Progenitor cell of endocrine pancreas (in vitro differentiated cells): Measurements from ENCODE around the gene SNTA1. TPM values are rescaled to one million over a fixed set of nuclear protein-coding genes. Genes with fewer than 3 reads are reported as not detected.
A peak's percentile ranks its signal among the peaks of the same experiment; 100 is the strongest.
"Not testable (repeated sequence)": the region's sequence is repeated elsewhere in the genome, so short reads cannot be mapped to it uniquely, and the experiment has no call there.

Experiments
- DNase-seq: peaks from one replicate; pipeline ENCODE4 v3.0.0; 2021; ENCODE audit warnings: low spot score; ENCODE audit not compliant: unreplicated experiment
- H3K27ac Mint-ChIP-seq: 2 replicates; pipeline ENCODE4 v1.8.0; 2021; ENCODE audit warnings: mild to moderate bottlenecking, moderate library complexity, mixed read lengths
- H3K27me3 Mint-ChIP-seq: 2 replicates; pipeline ENCODE4 v1.8.0; 2021; ENCODE audit warnings: mixed read lengths
- H3K36me3 Mint-ChIP-seq: 2 replicates; pipeline ENCODE4 v1.8.0; 2022; ENCODE audit warnings: mixed read lengths; ENCODE audit not compliant: insufficient read depth
- H3K4me1 Mint-ChIP-seq: 2 replicates; pipeline ENCODE4 v1.8.0; 2021; ENCODE audit warnings: low read depth, mixed read lengths
- H3K4me3 Mint-ChIP-seq: 2 replicates; pipeline ENCODE4 v1.8.0; 2021; ENCODE audit warnings: low read depth, mild to moderate bottlenecking, moderate library complexity, mixed read lengths
- H3K9me3 Mint-ChIP-seq: 2 replicates; pipeline ENCODE4 v1.8.0; 2021; ENCODE audit warnings: low read depth, mixed read lengths
- total RNA-seq: library from RNA; stranded (reverse); gene quantifications from 2 replicates; pipeline ENCODE4 v1.2.1, GENCODE V29; 2021
- TF ChIP-seq, protein P1 (sequence below): fragments of 200-600 bp; sonication (generic); IDR thresholded peaks from one replicate; pipeline ENCODE4 v1.5.0; 2021; ENCODE audit warnings: antibody characterized with exemption, mild to moderate bottlenecking; ENCODE audit not compliant: unreplicated experiment

The SNTA1 gene
- total RNA-seq, 1 donor from 2014 or later, result 5.8 TPM

DNA sequence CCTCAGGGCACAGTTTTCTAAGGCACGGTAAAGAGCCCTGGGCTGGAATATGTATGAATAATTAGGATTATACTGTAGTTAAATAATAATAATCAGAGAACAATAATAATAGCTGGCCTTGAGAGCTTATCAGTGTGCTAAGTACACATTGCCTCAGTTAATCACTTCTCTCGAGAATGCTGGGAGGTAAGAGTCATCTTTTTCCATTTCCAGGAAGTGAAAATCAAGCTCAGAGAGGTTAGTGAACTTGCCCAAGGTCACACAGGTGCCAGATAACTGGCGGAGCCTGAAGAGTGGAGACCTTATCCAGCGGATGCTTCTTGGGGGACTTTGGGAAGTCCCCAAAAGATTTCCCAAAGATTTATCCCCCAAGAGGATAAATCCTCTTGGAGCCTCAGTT, 26.9 kb upstream of the SNTA1 start:
- Mint-ChIP-seq H3K27ac (no peak overlapping the region), H3K4me1 (peaks cover 12% of the 10 kb centered on the region), H3K27me3 (peaks cover 13% of the 10 kb centered on the region), H3K36me3 (no peaks in the 10 kb centered on the region), H3K9me3 (no peaks in the 10 kb centered on the region), H3K4me3 (no peak overlapping the region)
- TF ChIP-seq, protein P1, sequence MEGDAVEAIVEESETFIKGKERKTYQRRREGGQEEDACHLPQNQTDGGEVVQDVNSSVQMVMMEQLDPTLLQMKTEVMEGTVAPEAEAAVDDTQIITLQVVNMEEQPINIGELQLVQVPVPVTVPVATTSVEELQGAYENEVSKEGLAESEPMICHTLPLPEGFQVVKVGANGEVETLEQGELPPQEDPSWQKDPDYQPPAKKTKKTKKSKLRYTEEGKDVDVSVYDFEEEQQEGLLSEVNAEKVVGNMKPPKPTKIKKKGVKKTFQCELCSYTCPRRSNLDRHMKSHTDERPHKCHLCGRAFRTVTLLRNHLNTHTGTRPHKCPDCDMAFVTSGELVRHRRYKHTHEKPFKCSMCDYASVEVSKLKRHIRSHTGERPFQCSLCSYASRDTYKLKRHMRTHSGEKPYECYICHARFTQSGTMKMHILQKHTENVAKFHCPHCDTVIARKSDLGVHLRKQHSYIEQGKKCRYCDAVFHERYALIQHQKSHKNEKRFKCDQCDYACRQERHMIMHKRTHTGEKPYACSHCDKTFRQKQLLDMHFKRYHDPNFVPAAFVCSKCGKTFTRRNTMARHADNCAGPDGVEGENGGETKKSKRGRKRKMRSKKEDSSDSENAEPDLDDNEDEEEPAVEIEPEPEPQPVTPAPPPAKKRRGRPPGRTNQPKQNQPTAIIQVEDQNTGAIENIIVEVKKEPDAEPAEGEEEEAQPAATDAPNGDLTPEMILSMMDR, result no peak
- no peak for DNase-seq

DNA sequence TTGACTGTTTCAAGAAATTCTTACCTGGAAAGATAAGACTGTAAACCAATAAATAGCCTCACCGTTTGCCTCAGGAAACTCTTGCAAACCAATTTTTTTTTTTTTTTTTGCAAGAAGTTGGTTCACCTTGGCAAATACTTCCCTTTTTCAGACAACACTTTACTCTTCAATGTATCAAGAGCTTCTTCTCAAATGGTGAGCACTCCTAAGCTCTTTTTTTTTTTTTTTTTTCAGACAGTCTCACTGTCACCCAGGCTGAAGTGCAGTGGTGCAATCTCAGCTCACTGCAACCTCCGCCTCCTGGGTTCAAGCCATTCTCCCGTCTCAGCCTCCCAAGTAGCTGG, 22.7 kb upstream of the SNTA1 start:
- H3K4me1 Mint-ChIP-seq, result peaks cover 9% of the 10 kb centered on the region
- H3K27me3 Mint-ChIP-seq, result peaks cover 5% of the 10 kb centered on the region
- no peaks in the 10 kb centered on the region for H3K36me3 Mint-ChIP-seq
- H3K4me3 Mint-ChIP-seq, result no peak overlapping the region
- H3K9me3 Mint-ChIP-seq, result no peaks in the 10 kb centered on the region
- TF ChIP-seq, protein P1, result no peak
- H3K27ac Mint-ChIP-seq, result no peak overlapping the region
- DNase-seq, result no peak

DNA sequence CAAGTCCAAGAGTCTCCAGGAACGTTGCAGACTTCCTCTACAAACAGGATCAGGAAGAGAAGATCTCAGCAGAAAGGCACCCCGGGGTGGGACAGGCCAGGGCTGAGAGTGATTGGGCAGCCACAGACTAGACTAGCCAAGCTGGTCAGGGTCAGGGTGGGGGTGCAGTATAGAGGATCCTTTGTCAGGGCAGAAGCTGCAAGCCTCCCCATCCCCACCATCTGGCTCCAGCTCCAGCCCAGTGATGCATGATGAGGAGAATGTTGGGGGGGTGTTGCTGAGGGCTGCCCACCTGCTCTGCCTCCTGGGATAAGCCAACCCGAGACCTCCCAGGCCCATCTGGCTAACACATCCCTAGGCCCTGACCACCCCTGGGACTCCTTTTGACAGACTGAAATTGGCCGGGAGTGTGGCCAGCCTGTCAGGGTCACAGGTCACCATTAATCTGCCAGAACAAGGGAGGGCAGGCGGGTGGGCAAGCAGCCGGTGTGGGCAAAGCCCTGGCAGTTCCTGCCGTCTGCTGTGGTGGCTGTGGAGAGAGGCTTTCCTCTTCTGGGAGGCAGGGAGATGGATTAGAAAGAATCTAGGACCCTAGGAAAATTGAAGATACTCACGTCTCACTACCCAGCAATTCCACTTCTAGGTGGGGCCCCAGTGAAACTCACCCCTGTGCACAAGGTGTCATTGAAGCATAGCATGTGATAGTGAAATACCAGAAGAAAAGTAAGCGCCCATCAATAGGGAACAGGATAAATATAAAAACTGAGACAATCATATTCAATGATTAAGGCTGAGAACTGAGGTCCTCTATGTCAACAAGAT, 22.1 kb upstream of the SNTA1 start:
- no peak for DNase-seq
- Mint-ChIP-seq H3K4me1 (peaks cover 9% of the 10 kb centered on the region), H3K9me3 (no peaks in the 10 kb centered on the region), H3K27me3 (peaks cover 5% of the 10 kb centered on the region), H3K36me3 (no peaks in the 10 kb centered on the region), H3K4me3 (no peak overlapping the region), H3K27ac (peak overlapping the region; percentile 8)
- TF ChIP-seq, protein P1, result no peak

DNA sequence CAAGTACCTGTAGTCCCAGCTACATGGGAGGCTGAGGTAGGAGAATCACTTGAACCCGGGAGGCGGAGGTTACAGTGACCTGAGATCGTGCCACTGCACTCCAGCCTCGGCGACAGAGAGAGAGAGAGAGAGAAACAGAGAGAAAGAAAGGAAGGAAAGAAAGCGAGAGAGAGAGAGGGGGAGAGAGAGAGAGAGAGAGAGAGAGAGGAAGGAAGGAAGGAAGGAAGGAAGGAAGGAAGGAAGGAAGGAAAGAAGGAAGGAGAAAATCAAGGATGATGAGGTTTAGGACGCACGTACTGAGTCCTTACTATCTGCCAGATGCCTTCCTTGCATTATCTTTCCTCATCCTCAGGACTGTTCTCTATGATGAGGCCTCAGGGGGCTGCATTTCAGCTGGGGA, 21.2 kb upstream of the SNTA1 start:
- not testable (repeated sequence) for H3K27ac Mint-ChIP-seq, H3K4me3 Mint-ChIP-seq, H3K36me3 Mint-ChIP-seq

DNA sequence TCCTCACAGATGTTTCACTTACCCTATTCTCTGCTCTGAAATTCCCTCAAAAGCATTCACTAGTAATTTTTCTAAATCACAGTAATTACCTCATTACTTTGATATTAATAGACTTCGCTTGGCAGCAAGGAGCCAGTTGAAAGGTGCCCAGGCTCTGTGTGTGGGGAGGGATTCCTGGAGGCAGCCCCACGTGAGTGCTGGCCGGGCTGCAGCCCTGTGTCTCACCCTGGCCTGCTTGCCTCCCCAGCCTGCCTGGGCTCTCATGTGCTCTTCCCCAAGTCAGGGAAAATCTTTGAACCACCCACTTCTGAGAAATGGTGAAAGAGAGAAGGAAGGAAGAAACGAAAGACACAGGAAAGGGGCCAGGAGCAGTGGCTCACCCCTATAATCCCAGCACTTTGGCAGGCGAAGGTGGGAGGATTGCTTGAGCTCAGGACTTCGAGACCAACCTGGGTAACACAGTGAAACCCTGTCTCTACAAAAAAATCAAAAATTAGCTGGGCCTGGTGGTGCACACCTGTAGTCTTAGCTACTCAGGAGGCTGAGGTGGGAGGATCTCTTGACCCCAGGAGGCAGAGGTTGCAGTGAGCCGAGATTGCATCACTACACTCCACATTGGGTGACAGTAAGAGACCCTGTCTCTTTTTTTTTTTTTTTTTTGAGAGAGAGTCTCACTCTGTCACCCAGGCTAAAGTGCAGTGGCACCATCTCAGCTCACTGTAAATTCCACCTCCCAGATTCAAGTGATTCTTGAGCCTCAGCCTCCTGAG, 20.0 kb upstream of the SNTA1 start:
- H3K4me3 Mint-ChIP-seq, result no peak overlapping the region
- H3K4me1 Mint-ChIP-seq, result peaks cover 9% of the 10 kb centered on the region
- H3K9me3 Mint-ChIP-seq, result no peaks in the 10 kb centered on the region
- no peak overlapping the region for H3K27ac Mint-ChIP-seq
- no peaks in the 10 kb centered on the region for H3K36me3 Mint-ChIP-seq
- DNase-seq, result no peak
- H3K27me3 Mint-ChIP-seq, result peaks cover 5% of the 10 kb centered on the region
- TF ChIP-seq, protein P1, result no peak

More for the DNA sequence above, 21.2 kb upstream of the SNTA1 start:
- not testable (repeated sequence) for DNase-seq, H3K27me3 Mint-ChIP-seq, H3K9me3 Mint-ChIP-seq, H3K4me1 Mint-ChIP-seq
